Measurements from ENCODE around the gene CDC42BPA.

DNA sequence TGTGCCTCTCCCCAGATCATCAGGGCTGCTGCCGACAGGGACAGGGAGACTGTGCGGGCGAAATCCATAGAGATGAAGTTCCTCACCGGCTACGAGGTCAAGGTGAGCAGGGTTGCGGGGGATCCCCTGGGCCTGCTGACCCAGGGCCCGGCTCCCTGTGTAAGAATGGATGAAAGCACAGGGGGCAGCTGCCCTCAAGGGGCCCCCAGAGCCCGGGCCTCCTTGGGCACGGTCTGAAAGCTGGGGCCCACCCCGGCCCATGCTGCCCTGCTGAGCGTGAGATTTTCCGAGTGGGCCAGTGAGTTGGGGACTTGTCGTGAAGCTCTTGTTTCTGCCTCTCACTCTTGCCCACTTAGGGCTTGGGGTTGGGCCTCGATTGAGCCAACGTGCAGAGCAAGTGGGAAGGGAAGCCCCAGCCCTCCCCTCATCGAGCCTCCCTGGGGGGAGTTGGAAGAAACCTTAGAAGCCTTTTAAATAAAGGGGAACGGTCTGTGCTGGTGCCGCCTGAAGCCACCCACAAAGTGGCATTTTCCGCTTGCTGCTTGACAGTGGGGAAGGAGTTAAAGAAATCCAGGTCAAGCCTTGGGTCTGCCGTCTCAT lies 333.0 kb downstream of the CDC42BPA start:
- TF ChIP-seq, protein P1, sequence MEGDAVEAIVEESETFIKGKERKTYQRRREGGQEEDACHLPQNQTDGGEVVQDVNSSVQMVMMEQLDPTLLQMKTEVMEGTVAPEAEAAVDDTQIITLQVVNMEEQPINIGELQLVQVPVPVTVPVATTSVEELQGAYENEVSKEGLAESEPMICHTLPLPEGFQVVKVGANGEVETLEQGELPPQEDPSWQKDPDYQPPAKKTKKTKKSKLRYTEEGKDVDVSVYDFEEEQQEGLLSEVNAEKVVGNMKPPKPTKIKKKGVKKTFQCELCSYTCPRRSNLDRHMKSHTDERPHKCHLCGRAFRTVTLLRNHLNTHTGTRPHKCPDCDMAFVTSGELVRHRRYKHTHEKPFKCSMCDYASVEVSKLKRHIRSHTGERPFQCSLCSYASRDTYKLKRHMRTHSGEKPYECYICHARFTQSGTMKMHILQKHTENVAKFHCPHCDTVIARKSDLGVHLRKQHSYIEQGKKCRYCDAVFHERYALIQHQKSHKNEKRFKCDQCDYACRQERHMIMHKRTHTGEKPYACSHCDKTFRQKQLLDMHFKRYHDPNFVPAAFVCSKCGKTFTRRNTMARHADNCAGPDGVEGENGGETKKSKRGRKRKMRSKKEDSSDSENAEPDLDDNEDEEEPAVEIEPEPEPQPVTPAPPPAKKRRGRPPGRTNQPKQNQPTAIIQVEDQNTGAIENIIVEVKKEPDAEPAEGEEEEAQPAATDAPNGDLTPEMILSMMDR (optimal IDR thresholded peaks at IDR 0.05 in 1 of 3, IDR thresholded peaks at IDR 0.05 in 1 of 3, conservative IDR thresholded peaks at IDR 0.05 in 1 of 3; ENCODE audit: extremely low read depth in 1 of 3, insufficient read depth in 2 of 3, low read length in 3 of 3), result no peak
- TF ChIP-seq EZH2 (IDR thresholded peaks at IDR 0.05; ENCODE audit: low read length), result no peak
